ENCODE results near the gene MGAT4B.

The MGAT4B gene

GRCh38 chr5:179778591-179778990 lies 28.1 kb downstream of the MGAT4B start:
- TF ChIP-seq CTCF (IDR thresholded peaks at IDR 0.05; ENCODE audit: extremely low read depth, insufficient read depth, missing control alignments), result no peak
- in situ Hi-C loops (cut with MboI; ENCODE audit: low pct_unique_long_range_greater_than_20kb, low sequenced_read_pairs, unreplicated experiment), result no loop called here
- DNase-seq (ENCODE audit: low spot score), result no peak

GRCh38 chr5:179777909-179778308 lies 28.8 kb downstream of the MGAT4B start:
- TF ChIP-seq CTCF (IDR thresholded peaks at IDR 0.05; ENCODE audit: extremely low read depth, insufficient read depth, missing control alignments), result no peak
- in situ Hi-C loops (cut with MboI; ENCODE audit: low pct_unique_long_range_greater_than_20kb, low sequenced_read_pairs, unreplicated experiment), result no loop called here
- DNase-seq (ENCODE audit: low spot score), result no peak

GRCh38 chr5:179777456-179777855 lies 29.2 kb downstream of the MGAT4B start:
- TF ChIP-seq CTCF (IDR thresholded peaks at IDR 0.05; ENCODE audit: extremely low read depth, insufficient read depth, missing control alignments), result no peak
- no peak for DNase-seq (ENCODE audit: low spot score)
- in situ Hi-C loops (cut with MboI; ENCODE audit: low pct_unique_long_range_greater_than_20kb, low sequenced_read_pairs, unreplicated experiment), result no loop called here

GRCh38 chr5:179776411-179776938 lies 30.2 kb downstream of the MGAT4B start:
- no peak for DNase-seq (ENCODE audit: low spot score)
- no peak for TF ChIP-seq CTCF (IDR thresholded peaks at IDR 0.05; ENCODE audit: extremely low read depth, insufficient read depth, missing control alignments)
- in situ Hi-C loops (cut with MboI; ENCODE audit: low pct_unique_long_range_greater_than_20kb, low sequenced_read_pairs, unreplicated experiment), result no loop called here

GRCh38 chr5:179774442-179774841 lies 32.2 kb downstream of the MGAT4B start:
- in situ Hi-C loops (cut with MboI; ENCODE audit: low pct_unique_long_range_greater_than_20kb, low sequenced_read_pairs, unreplicated experiment), result no loop called here
- DNase-seq (ENCODE audit: low spot score), result no peak
- no peak for TF ChIP-seq CTCF (IDR thresholded peaks at IDR 0.05; ENCODE audit: extremely low read depth, insufficient read depth, missing control alignments)

GRCh38 chr5:179773686-179774040 lies 33.0 kb downstream of the MGAT4B start:
- no peak for TF ChIP-seq CTCF (IDR thresholded peaks at IDR 0.05; ENCODE audit: extremely low read depth, insufficient read depth, missing control alignments)
- in situ Hi-C loops (cut with MboI; ENCODE audit: low pct_unique_long_range_greater_than_20kb, low sequenced_read_pairs, unreplicated experiment), result no loop called here
- DNase-seq (ENCODE audit: low spot score), result no peak

GRCh38 chr5:179772351-179772750 lies 34.3 kb downstream of the MGAT4B start:
- DNase-seq (ENCODE audit: low spot score), result no peak
- in situ Hi-C loops (cut with MboI; ENCODE audit: low pct_unique_long_range_greater_than_20kb, low sequenced_read_pairs, unreplicated experiment), result no loop called here
- TF ChIP-seq CTCF (IDR thresholded peaks at IDR 0.05; ENCODE audit: extremely low read depth, insufficient read depth, missing control alignments), result no peak

Data from GM13977 (cell line).